K562 (cell line): Measurements from ENCODE around the gene PPIP5K2. TPM values are rescaled to one million over a fixed set of nuclear protein-coding genes. Genes with fewer than 3 reads are reported as not detected.

Experiments used
- ATAC-seq: fragments of 200-7000 bp; cut with Tn5 transposase; 3 replicates; pipeline ENCODE4 v1.9.1; 2020; ENCODE audit warnings: moderate library complexity
- BruUV-seq: library from RNA; stranded (reverse); fragments of 400-500 nt; replicated peaks from 2 replicates; lab custom pipeline; 2021; lab: Mats Ljungman, UMichigan
- CTCF ChIA-PET: fragments of 300-600 bp; formaldehyde crosslinking; extraction: SDS; loops from one replicate; lab custom pipeline; 2021; ENCODE audit warnings: low intra/inter-chr PET ratio; lab: Yijun Ruan, JAX
- POLR2A ChIA-PET: fragments of 300-600, 350-650 bp; sonication (Branson Sonifier 250); formaldehyde crosslinking; extraction: SDS; loops from one replicate; lab custom pipeline; 2021; ENCODE audit warnings: antibody characterized with exemption, inconsistent platforms; lab: Yijun Ruan, JAX
- DNase-seq, 4 experiments: peaks; one replicate each; pipeline versions ENCODE4 v3.0.0 to v3.0.0-alpha.2; 2011 to 2018; ENCODE audit warnings: low spot score in 3 of 4, mixed read lengths in 3 of 4; ENCODE audit errors: extremely low read depth in 1 of 4
- FAIRE-seq: peaks from 2 replicates; lab custom pipeline; 2011; peaks lifted over from hg19 to GRCh38; lab: Jason Lieb, UNC
- H2AFZ ChIP-seq: 2 replicates; pipeline ENCODE4 v1.6.0; 2011; ENCODE audit warnings: low read depth, low read length, control low read depth, inconsistent platforms
- H3K27ac ChIP-seq: fragments of 200-600 bp; 3 replicates; pipeline ENCODE4 v1.8.0; 2011; ENCODE audit warnings: low read depth, mild to moderate bottlenecking, control low read depth, inconsistent platforms, low read length, moderate library complexity, mixed read lengths; ENCODE audit errors: extremely low read depth
- H3K27me3 ChIP-seq, 2 experiments: fragments of 300-600 bp in 1 of 2; 2 replicates in 1 of 2; 3 replicates in 1 of 2; pipeline versions ENCODE4 v1.6.0 to v1.8.0; 2011; ENCODE audit warnings: inconsistent platforms in 2 of 2, low read length in 2 of 2, mild to moderate bottlenecking in 1 of 2, mixed read lengths in 1 of 2, moderate library complexity in 1 of 2; ENCODE audit not compliant: control insufficient read depth in 2 of 2, insufficient read depth in 2 of 2
- H3K36me3 ChIP-seq: fragments of 300-600 bp; 3 replicates; pipeline ENCODE4 v1.8.0; 2011; ENCODE audit warnings: mild to moderate bottlenecking, low read length, inconsistent platforms; ENCODE audit not compliant: control insufficient read depth, insufficient read depth
- H3K4me1 ChIP-seq, 2 experiments: fragments of 200-600 bp in 1 of 2; replicated peaks in 1 of 2; 2 replicates in 1 of 2; 3 replicates in 1 of 2; pipeline versions ENCODE4 v1.5.1 to v1.8.0; 2011; ENCODE audit warnings: inconsistent platforms in 2 of 2, low read length in 2 of 2, mild to moderate bottlenecking in 1 of 2, mixed read lengths in 1 of 2, moderate library complexity in 1 of 2; ENCODE audit not compliant: control insufficient read depth in 2 of 2, insufficient read depth in 2 of 2
- H3K4me2 ChIP-seq: 2 replicates; pipeline ENCODE4 v1.6.1; 2011; ENCODE audit warnings: low read length, control low read depth, inconsistent platforms, mixed read lengths; ENCODE audit not compliant: insufficient read depth
- H3K4me3 ChIP-seq: fragments of 200-600 bp; sonication (generic), shearing (Covaris generic); 2 replicates; pipeline ENCODE4 v1.5.1; 2016; ENCODE audit warnings: control low read depth, inconsistent platforms
- H3K79me2 ChIP-seq: fragments of 200-600 bp; 3 replicates; pipeline ENCODE4 v1.8.0; 2011; ENCODE audit warnings: low read length, inconsistent platforms; ENCODE audit not compliant: control insufficient read depth, insufficient read depth
- H3K9ac ChIP-seq, 2 experiments: 2 replicates each; pipeline versions ENCODE4 v1.6.0 to v1.6.1; 2011; ENCODE audit warnings: low read depth in 2 of 2, low read length in 2 of 2, control low read depth in 1 of 2, inconsistent platforms in 1 of 2, mild to moderate bottlenecking in 1 of 2, mixed read lengths in 1 of 2; ENCODE audit not compliant: insufficient read depth in 1 of 2
- H3K9me1 ChIP-seq: one replicate; pipeline ENCODE4 v1.6.0; 2011; ENCODE audit warnings: inconsistent platforms, mild to moderate bottlenecking, low read length, moderate library complexity; ENCODE audit not compliant: control insufficient read depth, insufficient read depth
- H3K9me3 ChIP-seq: replicated peaks from 2 replicates; pipeline ENCODE4 v1.5.1; 2011; ENCODE audit warnings: low read depth, low read length, inconsistent platforms; ENCODE audit not compliant: control insufficient read depth, insufficient read depth
- H4K20me1 ChIP-seq: replicated peaks from 2 replicates; pipeline ENCODE4 v1.6.1; 2011; ENCODE audit warnings: low read length, inconsistent platforms, mixed read lengths; ENCODE audit not compliant: control insufficient read depth, insufficient read depth
- ATF4 ChIP-seq: fragments of 450-650 bp; formaldehyde crosslinking; IDR thresholded peaks from 2 replicates; pipeline ENCODE4 v1.4.0; 2022; ENCODE audit warnings: mild to moderate bottlenecking, moderate library complexity
- BHLHE40 ChIP-seq: IDR thresholded peaks from 2 replicates; pipeline ENCODE4 v1.6.1; 2011; ENCODE audit warnings: low read length, improper control_type of control experiment
- BRD4 ChIP-seq: fragments of 200-600 bp; sonication (generic); IDR thresholded peaks from 2 replicates; pipeline ENCODE4 v1.6.1; 2017; ENCODE audit warnings: inconsistent platforms
- CCAR2 ChIP-seq: fragments of 200-400 bp; formaldehyde crosslinking; IDR thresholded peaks from 2 replicates; pipeline ENCODE4 v1.6.1; 2017; ENCODE audit warnings: mild to moderate bottlenecking, low read depth, low read length
- HDAC3 ChIP-seq: fragments of 450-650 bp; IDR thresholded peaks from 2 replicates; pipeline ENCODE4 v1.6.1; 2018; ENCODE audit warnings: borderline replicate concordance, mild to moderate bottlenecking, moderate library complexity; ENCODE audit not compliant: partially characterized antibody
- MAX ChIP-seq: sonication (generic); formaldehyde crosslinking; IDR thresholded peaks from 2 replicates; pipeline ENCODE4 v1.9.0; 2022; ENCODE audit warnings: mild to moderate bottlenecking, missing genetic modification reagents
- NCOR1 ChIP-seq: fragments of 450-650 bp; IDR thresholded peaks from 2 replicates; pipeline ENCODE4 v1.6.1; 2016; ENCODE audit warnings: mild to moderate bottlenecking, moderate library complexity
- NFIC ChIP-seq: fragments of 450-650 bp; IDR thresholded peaks from 2 replicates; pipeline ENCODE4 v1.6.1; 2017; ENCODE audit warnings: mild to moderate bottlenecking, inconsistent platforms
- POLR2AphosphoS2 ChIP-seq: IDR thresholded peaks from 2 replicates; pipeline ENCODE4 v1.6.1; 2012; ENCODE audit warnings: low read length, improper control_type of control experiment
- POLR2B ChIP-seq: fragments of 450-650 bp; IDR thresholded peaks from 2 replicates; pipeline ENCODE4 v1.6.1; 2018; ENCODE audit warnings: low read depth; ENCODE audit not compliant: partially characterized antibody
- THAP12 ChIP-seq: fragments of 250-450 bp; sonication (Bioruptor Pico); IDR thresholded peaks from 2 replicates; pipeline ENCODE4 v1.9.0; 2021; ENCODE audit warnings: mild to moderate bottlenecking, inconsistent platforms
- ZFP91 ChIP-seq: sonication (generic); formaldehyde crosslinking; IDR thresholded peaks from 2 replicates; pipeline ENCODE4 v1.8.0; 2022; ENCODE audit warnings: mild to moderate bottlenecking, missing genetic modification reagents
- ZNF311 ChIP-seq: fragments of 250-450 bp; sonication (Bioruptor Pico); IDR thresholded peaks from 2 replicates; pipeline ENCODE4 v1.4.0; 2020; ENCODE audit warnings: mild to moderate bottlenecking, moderate library complexity
- ZNF79 ChIP-seq: fragments of 250-450 bp; sonication (Bioruptor Pico); IDR thresholded peaks from 2 replicates; pipeline ENCODE4 v1.4.0; 2020; ENCODE audit warnings: low read depth, mild to moderate bottlenecking, moderate library complexity
- WGBS: fragments of 100-300 bp; shearing (Covaris generic); methylation state at CpG from one replicate; pipeline ENCODE4 v1.1.6; 2016; ENCODE audit warnings: low coverage, mixed read lengths; ENCODE audit not compliant: insufficient coverage; ENCODE audit errors: missing lambda C conversion rate; 5-methylcytosine and 5-hydroxymethylcytosine counted together
- in situ Hi-C: fragments of 300-500 bp; cut with MboI; formaldehyde crosslinking; loops from 4 replicates; pipeline ENCODE4 v1.15.0; 2018; ENCODE audit warnings: inconsistent platforms, mixed read lengths
- intact Hi-C: fragments of 100-400 bp; cut with micrococcal nuclease; formaldehyde crosslinking; loops from 2 replicates; pipeline ENCODE4 v1.14.2; 2022
- polyA plus RNA-seq, 8 experiments: library from polyadenylated mRNA; depleted of rRNA in 4 of 8; stranded (reverse) in 5 of 8; unstranded in 3 of 8; fragments of >200 nt; fragmentation: Nextera tagmentation in 2 of 8; fragmentation: Illumina TruSeq in 1 of 8; extraction: Ambion mirVana in 2 of 8; extraction: Trizol in 1 of 8; gene quantifications; 2 replicates each; pipeline versions ENCODE4 v1.2.1 to v1.2.3, GENCODE V29; 2011 to 2014; ENCODE audit warnings: inconsistent platforms in 1 of 8, missing spikeins in 1 of 8
- total RNA-seq, 7 experiments: library from RNA; depleted of rRNA in 6 of 7; stranded (reverse); fragments of >200 nt in 6 of 7; fragmentation: Illumina TruSeq in 2 of 7; extraction: Trizol in 2 of 7; gene quantifications; 2 replicates each; pipeline versions ENCODE4 v1.2.1 to v1.2.3, GENCODE V29; 2011 to 2021; ENCODE audit warnings: low replicate concordance in 1 of 7

PPIP5K2 gene
- total and polyA plus RNA-seq, 9 of the 15 experiments (the other 6 are each of a cell fraction or from before 2014, with no cell fraction given) = 39.4 to 150 (median 99.1) TPM

- Histone ChIP-seq H3K9me3 (no peaks in the 10 kb centered on the region; the same call in 1 of the 2 replicates), H4K20me1 (no peaks in the 10 kb centered on the region), H3K4me3 (no peak overlapping the region), H3K79me2 (no peaks in the 10 kb centered on the region), H3K36me3 (no peaks in the 10 kb centered on the region), H3K27ac (no peak overlapping the region), H2AFZ (no peak overlapping the region), H3K4me2 (no peak overlapping the region), H3K9me1 (no peaks in the 10 kb centered on the region), H3K9ac (no peak overlapping the region), H3K27me3 (no peaks in the 10 kb centered on the region), H3K4me1 (no peaks in the 10 kb centered on the region)
- ATAC-seq = no peak
- BruUV-seq = no TSS peak
- TF ChIP-seq POLR2B (no peak), BHLHE40 (no peak), ZNF79 (CRISPR knock-in tag) (no peak), BRD4 (no peak), ATF4 (CRISPR knock-in tag) (no peak), MAX (no peak), THAP12 (CRISPR knock-in tag) (no peak), NFIC (no peak), HDAC3 (no peak), POLR2AphosphoS2 (no peak), CCAR2 (no peak), ZFP91 (no peak), NCOR1 (no peak), ZNF311 (CRISPR knock-in tag) (no peak)
- ChIA-PET CTCF (no interaction called here), POLR2A (no interaction called here)
- no peak for DNase-seq
- FAIRE-seq = no peak
- intact Hi-C loops = no loop called here
- in situ Hi-C loops = no loop called here
- WGBS = 34% methylated on average over 4 of the region's 4 CpGs
Observed at GRCh38 chr5:103079796-103080195, 40.3 kb upstream of the PPIP5K2 start.
